NCI-H2171 (cell line): ENCODE data around the gene ADRA2B.
"Not testable (repeated sequence)": the region's sequence is repeated elsewhere in the genome, so short reads cannot be mapped to it uniquely, and the experiment has no call there.

Experiments used
- DNase-seq: peaks from one replicate; lab custom pipeline; 2025; lab: John Stamatoyannopoulos, UW

ADRA2B gene

DNA sequence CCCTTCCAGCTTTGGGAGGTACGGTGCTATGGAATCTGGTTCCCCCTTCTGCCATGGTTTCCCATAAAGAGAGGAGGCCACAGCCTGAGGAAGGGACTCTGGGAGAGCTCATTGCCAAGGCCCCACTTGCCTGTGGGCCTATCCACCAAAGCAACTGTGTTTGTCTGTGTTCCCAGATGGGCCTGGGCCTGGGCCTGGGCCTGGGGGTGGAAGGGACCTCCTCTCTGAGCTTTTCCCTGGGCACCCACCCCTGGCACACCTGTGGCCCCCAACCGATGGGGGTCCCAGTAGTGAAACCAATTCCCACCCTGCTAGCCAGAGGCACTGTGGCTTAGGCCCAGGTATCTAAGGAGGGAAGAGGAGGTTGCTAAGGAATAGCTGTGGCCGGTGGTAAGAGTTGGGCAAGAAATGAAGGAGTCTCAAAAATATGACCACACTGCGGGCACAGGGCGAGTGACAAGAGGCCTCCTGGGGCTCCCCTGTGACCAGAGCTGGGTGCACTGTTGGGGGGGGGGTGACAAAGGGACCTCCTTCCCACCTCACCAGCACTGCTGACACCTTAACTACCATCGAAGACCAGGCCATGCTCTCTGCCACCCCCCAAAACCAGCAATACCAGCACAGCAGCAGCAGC is 33.8 kb upstream of the ADRA2B start:
- no peak for DNase-seq

DNA sequence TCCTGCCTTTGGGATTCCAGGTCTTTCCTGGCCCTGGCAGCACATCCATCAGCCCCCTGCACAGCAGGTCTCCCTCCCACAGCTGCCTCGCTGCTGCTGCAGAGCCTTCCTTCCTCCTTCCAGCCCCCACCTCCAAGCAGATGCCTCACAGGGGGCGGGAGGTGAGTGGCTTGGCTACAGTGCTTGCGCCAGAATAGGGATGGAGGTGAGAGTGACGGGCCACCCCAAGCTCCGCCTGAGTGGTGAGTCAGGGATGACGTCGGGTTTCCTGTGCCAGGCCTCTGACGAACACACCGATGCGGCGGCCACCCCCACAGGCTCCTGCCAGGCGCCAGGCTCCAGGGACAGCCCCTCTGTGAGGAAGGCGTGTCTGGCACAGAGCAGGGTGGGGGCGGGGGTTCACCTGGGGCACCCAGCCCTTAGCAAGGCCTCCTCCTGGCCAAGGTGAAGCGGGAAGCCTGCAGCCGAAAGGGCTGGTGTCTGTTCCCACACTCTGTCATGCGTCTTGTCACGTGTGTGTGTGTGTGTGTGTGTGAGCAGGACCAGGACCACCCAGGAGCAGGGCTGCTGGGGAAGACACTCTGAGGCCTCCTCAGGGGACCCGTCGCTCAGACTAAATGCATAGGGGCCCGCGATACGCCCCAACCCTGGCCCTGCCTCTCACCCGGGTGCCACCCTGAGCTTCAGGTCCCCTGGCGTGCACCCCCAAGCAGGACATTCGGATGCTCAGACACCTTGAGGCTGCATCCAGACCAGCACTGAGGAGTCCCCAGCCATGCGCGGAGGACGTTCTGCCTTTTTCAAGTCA is 32.2 kb upstream of the ADRA2B start:
- DNase-seq: peak; percentile 48

DNA sequence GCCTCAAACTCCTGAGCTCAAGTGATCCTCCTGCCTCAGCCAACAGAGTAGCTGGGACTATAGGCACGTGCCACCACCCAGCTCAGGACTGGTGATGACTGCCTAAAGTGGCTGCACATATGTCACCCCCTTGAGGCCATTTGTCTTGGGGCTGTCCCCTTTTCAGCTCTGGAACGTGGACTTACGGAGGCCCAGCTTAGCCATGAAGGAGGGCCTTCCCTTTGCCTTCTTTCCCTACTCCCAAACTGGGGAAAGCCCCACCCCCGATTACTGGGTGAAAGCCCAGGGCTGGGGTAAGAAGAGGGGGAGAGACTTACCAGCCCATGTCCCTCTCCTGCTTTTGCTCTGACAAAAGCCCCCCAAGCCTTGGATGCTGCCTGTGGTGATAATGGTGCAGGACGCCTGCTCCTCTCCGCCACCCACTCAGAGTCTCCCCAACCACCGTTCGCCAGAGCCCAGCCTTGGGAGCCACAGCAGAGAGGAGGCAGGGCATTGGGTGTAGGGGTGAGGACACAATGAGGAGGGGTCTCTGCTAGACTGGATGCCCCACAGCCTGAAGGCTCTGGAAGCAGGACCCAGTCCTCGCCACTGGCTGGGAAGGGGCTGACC is 31.3 kb upstream of the ADRA2B start:
- no peak for DNase-seq

DNA sequence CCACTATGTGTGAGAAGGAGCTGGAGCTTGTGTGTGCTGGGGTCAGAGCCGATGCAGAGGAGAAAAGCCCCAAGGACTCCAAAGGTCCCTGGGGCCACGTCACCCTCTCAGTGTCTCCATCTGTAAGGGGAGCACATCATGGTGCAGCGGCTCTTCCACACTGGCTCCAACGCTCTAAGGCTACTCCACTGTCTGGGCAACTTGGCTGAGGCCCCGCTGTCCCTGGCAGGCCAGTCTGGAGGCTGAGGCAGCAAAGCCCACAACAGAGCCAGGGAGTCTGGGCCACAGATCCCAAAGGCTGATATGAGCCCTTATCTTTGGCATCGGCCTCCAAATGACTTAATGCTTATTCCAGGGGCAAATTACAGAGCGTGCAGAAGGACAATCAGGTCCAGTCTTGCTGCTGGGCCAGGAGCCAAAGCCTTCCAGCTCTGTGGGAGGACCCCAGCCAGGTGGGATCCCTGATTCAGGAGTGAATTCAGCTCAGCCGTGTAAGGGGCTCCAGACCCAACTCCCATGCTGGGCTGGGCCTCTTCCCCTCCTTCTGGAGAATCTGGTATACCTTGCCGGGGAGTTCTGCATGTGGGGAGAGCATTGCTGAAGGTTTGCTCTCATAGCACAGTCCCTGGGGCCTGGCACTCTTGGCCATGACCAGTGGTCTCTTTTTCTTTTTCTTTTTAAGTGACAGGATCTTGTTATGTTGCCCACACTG is 30.7 kb upstream of the ADRA2B start:
- DNase-seq: no peak

DNA sequence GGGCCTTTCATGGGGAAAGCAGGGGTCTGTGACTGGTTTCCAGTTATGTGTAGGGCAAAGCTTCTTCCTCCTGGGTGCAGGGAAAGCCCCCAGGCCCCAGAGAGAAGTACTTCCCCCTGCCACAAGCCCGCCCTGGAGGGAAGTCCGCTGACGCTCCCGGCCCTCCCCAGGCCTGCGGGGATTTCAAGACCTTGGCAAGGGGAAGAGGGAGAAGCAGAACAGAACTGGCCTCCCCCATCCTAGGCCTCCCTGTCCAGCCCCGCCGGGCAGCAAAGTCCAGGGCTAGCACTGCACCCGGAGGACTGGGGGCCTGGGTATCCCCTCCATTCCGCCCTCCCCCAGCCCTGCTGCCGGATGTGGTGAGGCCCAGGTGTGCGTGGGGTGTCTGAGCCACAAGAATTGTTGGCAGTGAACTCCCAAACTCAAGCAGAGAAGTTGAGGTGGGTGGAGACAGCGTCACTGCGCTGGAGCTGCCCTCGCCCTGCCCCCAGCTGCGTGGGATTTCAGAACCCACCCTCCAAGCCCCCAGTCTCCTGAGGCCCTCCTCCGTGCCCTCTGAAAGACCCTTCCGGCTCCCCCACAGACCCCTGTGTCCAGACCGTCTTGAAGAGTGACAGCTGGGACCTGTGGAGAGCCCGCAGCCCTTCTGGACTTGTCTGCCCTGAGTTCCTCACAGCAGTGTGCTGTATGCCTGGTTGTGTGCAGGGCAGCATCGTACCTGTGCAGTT is 29.9 kb upstream of the ADRA2B start:
- no peak for DNase-seq

DNA sequence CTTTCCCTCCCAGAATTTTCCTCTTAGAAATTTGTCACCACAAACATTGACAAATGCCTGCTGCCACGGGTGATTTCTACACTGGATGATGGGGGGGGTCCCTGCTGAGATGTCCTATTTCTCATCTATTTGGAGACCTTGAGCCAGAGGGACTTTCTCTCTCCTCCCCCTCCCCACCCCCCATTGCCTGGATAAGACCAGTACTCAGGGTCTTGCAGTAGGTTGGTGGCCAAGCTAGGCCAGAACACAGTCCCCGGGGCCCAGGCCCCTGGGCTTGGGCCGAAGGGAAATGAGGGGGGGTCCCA is 29.4 kb upstream of the ADRA2B start:
- no peak for DNase-seq

DNA sequence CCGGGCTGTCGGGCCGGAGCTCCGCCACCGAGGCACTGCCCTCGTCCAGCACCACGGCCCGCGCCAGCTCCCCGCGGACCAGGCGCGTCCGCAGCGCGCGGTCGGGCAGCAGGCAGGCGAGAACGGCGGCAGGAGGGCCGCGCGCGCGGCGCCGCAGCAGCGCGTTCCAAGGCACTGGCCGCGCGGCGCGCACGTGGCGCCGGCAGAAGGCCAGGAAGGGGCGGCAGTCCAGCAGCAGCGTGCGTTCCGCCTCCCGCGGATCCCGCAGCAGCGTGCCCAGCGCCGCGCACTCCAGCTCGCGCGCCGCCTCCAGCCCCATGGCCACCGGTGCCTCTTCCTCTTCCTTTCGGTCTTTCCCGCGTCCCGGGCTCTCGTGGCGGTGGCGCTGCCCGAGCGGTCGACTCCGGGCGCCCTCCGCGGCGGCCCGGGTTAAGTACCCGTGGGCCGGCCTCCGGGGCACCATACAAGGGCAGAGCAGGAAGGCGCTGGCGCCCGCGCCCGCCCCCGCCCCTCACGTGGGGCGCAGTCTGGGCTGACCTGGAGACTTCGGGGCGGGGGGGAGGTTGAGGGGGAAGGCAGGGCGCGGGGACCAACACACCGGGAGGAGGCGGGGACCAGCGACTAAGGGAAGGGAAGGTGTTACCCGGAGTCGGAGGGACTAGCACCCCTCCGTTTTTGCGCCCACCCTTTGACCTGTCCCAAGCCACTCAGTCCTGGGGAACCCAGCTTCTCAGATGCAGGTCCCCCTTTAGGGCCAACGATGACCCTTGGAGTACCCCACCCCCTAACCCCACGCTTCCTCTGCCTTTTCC is 28.9 kb upstream of the ADRA2B start, which contains the start of gene DUSP2:
Gene DUSP2, minus strand, starts transcription at position 405 of the 812 bp plus-strand sequence. Its CDS starts 86 bp downstream, at position 319.
- peak; percentile 38 for DNase-seq

DNA sequence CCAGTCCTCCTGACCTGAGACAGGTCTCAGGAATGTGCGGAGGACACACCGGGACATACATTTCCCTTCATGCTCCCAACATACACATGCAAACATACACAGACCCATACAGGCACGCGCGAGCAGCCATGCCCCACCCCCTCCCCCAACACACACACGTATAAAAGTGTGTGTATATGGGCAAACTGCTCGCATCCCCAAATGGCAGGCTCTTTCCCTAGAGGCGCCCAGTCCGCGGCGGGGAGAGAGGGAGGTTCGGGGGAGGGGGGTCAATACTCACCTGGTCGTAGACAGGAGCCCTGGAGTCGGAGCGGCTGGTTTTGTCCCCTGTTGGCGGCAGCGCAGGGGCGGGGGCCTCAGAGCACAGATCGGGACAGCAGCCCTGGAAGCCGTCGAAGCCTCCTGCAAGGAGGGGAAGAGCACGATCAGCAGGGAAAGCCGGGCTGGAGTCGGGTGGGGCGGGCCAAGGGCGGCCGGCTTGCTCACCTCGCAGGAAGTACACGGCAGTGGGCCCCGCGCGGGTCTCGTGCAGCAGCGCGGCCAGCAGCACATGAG is 28.2 kb upstream of the ADRA2B start:
- no peak for DNase-seq

DNA sequence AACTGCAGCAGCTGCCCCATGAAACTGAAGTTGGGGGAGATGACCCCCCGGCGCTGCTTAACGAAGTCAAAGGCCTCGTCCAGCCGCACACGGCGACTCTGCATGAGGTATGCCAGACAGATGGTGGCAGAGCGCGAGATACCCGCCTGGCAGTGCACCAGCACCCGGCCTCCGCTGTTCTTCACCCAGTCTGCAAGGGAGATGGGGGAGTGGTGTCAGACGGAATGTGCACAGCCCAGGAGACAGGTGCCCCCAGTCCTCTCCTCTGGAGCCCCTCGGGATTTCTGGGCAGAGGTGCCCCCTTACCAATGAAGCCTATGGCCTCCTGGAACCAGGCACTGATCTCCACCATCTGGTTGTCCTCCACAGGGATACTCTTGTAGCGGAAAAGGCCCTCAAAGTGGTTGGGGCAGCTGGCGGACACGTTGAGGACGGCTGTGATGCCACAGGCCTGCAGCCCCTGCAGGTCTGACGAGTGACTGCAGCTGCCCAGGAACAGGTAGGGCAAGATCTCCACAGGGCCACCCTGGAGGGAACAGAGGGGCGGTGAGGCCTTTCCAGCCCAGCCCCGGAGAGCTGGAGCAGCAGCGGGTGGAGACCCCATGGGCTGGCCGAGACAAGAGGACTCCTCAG is 27.6 kb upstream of the ADRA2B start:
- peak; percentile 50 for DNase-seq

DNA sequence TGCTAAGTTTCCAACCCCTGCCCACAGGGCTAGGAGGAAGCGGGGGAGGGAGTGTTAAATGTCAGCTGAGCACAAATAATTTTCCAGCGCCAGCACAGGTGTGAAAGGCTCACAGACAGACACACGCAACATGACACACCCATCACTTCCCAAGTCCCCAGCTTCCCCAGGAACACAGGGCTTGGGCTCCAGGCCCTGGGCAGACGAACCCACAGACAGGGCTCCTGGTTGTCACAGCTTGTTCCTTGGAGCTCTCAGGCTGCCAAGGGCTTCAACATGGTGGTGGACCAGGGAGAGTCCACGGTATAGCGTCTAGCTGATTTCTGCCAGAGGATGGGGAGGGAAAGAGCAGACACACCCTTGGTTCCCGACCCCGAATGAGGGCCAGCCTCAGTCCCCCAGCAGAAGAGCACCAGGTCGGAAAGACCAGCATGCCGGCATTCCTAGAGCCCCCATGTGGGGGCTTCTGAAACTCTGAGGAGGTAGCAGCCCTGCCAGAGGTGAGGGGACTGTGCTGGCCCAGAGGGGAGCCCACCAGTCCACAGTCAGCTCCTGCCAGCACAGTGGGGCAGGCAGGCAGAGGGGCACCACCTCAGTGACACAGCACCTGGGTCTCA is 27.0 kb upstream of the ADRA2B start:
- DNase-seq: no peak

DNA sequence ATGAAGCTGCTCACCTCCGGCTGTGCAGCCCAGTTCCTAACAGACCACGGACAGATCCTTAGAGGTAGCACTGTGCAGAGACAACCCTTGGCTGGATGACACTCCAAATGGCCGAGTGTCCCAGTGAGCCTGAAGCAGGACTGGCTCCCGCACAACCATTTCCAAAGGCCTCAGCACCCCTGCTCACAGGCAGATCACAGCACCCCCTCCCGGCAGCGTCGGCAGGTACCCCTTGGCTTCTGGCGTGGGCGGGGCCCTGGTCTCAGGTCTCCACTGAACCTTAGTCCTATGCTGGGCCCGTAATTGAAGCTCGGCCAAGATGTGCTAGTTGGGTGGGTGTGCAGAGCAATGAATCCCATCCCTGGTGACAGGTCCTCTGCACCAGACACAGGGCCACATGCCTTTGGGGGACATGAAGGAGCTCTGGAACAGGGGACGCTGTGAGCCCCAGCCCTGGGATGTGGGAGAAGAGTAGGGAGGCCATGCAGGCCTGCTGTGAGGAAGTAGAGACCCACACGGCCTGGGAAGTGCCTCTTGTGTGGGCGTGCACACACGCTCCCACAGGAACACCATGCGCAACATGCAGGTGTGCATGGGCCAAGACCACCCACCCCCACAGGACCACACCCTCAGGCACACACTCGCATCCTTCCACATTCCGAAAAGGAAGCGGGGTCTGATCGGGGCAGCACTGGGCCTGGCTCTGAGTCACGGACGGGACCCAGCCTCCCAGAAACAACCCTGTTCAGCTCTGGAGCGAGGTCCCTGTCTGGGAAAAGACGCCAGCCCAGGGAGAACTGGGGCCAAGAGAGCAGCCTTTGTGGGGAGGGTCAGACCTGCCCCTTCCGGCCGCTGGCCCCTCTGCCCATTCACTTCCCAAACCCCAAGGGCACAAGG is 26.1 kb upstream of the ADRA2B start:
- no peak for DNase-seq

DNA sequence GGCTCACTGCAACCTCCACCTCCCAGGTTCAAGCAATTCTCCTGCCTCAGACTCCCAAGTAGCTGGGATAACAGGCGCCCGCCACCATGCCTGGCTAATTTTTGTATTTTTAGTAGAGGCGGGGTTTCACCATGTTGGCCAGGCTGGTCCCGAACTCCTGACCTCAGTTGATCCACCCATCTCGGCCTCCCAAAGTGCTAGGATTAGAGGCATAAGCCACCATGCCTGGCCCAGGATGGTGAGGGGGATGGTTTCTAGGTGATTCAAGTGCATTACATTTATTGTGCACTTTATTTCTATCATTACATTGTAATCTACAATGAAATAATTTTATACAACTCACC is 25.2 kb upstream of the ADRA2B start:
- not testable (repeated sequence) for DNase-seq

DNA sequence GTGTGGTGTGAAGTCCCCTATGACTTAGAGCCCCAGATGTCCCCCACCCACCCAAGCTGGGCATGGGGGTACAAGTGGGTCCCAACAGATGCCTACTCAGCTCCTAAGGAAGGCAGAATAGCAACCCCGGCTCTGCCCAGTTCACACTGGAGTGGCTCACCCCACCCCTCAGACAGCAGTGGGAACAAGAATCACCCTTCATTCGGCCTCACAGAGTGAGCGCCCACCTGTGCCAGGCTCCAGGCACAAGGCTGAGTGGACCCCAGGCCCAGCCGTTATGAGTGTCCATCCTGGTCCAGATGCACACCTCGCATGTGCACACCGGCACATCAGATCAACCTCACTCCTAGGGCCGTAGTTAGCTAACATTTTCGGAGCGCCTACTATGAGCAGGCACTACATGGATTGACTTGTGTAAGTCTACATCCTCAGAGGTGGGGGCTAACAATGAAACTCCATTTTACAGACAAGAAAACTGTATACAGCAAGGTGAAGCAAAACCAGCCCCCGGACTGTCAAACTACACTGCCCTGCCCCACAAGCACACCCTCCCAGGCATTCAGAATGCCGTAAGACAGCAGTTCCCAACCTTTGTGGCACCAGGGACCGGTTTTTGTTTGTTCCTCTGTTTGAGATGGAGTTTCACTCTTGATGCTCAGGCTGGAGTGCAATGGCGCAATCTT is 24.7 kb upstream of the ADRA2B start:
- no peak for DNase-seq

DNA sequence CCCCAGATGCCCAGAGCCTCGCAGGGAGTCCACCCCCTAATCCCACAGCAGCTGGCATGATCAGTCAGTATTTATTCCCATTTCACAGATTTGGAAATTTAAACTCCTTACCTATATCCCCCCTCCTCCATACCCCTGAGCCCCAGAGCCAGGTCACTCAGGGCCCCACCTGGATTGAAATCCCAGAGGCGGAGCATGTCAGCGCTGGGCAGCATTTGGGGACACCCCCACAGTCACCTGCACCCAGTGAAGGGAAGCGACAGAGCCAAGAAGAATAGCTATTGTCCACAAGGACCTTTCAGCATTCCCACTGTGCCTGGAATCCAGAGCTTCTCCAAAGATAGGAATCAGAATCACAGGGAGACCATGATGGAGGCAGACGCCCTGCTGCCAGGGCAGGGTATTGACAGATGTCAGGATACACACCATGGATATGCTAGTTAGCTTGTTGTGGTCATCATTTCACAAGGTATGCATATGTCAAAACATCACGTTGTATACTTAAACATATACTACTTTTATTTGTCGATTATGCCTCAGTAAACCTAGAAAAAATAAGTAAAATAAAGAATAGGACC is 22.9 kb upstream of the ADRA2B start:
- DNase-seq: no peak

DNA sequence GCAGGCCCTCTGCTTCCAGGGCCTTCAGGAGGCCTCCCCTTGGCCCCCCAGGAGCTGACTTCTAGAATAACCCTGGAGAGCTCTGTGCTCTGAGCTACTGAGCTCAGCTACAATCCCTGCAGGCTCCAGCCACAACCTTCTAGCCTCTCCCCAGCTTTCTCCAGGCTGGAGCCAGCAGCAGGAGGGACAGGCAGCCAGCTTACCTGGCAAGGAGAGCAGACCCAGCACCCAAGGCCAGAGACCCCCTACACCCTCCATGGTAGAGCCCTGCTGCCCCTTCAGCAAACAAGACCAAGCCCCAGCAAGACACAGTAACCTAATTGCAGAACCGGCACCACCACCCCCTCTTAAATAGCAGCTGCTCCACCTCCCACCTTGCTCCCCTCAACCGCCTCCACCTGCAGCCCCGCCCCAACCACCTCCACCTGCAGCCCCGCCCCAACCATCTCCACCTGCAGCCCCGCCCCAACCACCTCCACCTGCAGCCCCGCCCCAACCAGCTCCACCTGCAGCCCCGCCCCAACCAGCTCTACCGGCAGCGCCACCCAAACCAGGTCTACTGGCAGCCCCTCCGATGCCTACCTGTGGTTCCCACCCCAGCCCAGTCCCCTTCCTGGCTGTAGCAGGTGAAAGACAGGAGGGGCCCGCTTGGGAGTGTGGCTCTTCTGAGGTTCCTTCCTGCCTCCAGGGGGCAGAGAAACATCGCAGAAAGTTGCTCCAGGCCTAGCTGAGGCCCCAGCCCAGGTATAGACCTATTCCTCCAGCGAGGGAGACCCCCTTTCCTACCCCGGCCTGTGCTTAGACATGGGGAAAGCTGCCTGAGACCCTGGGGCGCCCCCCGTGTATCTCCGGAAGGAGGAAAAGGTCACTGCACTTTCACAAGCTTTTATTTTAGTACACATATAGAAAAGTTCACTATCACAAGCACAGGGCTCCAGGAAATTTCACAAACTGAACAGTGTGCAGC is 22.1 kb upstream of the ADRA2B start, which contains the start of gene ASTL:
Gene ASTL, minus strand, starts transcription at position 324 of the 967 bp plus-strand sequence. Its CDS starts 66 bp downstream, at position 258.
- DNase-seq: no peak

DNA sequence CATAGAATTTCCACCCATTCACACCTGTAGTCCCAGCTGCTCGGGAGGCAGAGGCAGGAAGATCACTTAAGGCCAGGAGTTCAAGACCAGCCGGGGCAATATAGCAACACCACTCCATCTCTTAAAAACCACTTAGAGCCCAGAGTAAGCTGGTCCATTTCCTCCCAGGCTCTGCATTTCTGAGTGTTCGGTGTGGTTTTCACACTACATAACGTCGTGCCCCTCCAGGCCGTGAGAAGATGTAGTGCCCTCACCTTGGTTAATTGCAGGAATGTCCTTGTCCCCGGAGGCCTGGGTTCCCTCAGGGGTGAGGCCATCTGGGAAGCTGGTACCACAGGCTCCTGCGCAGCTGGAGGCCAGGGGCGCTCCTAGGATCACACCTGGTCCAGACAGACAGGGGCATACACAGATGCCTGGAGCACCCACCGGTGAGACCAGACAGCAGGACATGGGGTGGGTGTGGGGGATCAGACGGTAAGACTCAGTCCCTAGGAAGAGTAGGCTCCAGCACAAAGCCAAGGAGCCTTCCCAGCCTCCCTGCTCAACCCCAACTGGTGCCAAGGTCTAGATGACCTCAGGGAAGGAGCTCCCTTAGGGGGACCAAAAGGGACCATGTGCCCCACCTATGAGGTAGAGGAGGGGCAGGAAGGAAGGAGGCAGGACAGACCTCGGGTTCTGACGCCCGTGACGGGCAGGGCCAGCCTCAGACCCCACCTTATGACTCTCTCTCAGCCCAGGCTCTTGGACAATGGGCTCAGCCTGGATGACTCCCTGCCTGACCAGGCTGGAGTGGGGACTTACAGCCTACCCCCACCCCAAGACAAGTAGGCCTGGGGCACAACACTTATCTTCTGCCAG is 21.2 kb upstream of the ADRA2B start:
- DNase-seq: no peak
